K562 (cell line): Measurements from ENCODE around the gene FHIT. TPM values are rescaled to one million over a fixed set of nuclear protein-coding genes. Genes with fewer than 3 reads are reported as not detected.

Experiments used
- ATAC-seq: fragments of 200-7000 bp; cut with Tn5 transposase; 3 replicates; pipeline ENCODE4 v1.9.1; 2020; ENCODE audit warnings: moderate library complexity
- BruUV-seq: library from RNA; stranded (reverse); fragments of 400-500 nt; replicated peaks from 2 replicates; lab custom pipeline; 2021; lab: Mats Ljungman, UMichigan
- CTCF ChIA-PET: fragments of 300-600 bp; formaldehyde crosslinking; extraction: SDS; loops from one replicate; lab custom pipeline; 2021; ENCODE audit warnings: low intra/inter-chr PET ratio; lab: Yijun Ruan, JAX
- POLR2A ChIA-PET: fragments of 300-600, 350-650 bp; sonication (Branson Sonifier 250); formaldehyde crosslinking; extraction: SDS; loops from one replicate; lab custom pipeline; 2021; ENCODE audit warnings: antibody characterized with exemption, inconsistent platforms; lab: Yijun Ruan, JAX
- DNase-seq, 4 experiments: peaks; one replicate each; pipeline versions ENCODE4 v3.0.0 to v3.0.0-alpha.2; 2011 to 2018; ENCODE audit warnings: low spot score in 3 of 4, mixed read lengths in 3 of 4; ENCODE audit errors: extremely low read depth in 1 of 4
- FAIRE-seq: peaks from 2 replicates; lab custom pipeline; 2011; peaks lifted over from hg19 to GRCh38; lab: Jason Lieb, UNC
- H2AFZ ChIP-seq: 2 replicates; pipeline ENCODE4 v1.6.0; 2011; ENCODE audit warnings: low read depth, low read length, control low read depth, inconsistent platforms
- H3K27ac ChIP-seq: fragments of 200-600 bp; 3 replicates; pipeline ENCODE4 v1.8.0; 2011; ENCODE audit warnings: low read depth, mild to moderate bottlenecking, control low read depth, inconsistent platforms, low read length, moderate library complexity, mixed read lengths; ENCODE audit errors: extremely low read depth
- H3K27me3 ChIP-seq, 2 experiments: fragments of 300-600 bp in 1 of 2; 2 replicates in 1 of 2; 3 replicates in 1 of 2; pipeline versions ENCODE4 v1.6.0 to v1.8.0; 2011; ENCODE audit warnings: inconsistent platforms in 2 of 2, low read length in 2 of 2, mild to moderate bottlenecking in 1 of 2, mixed read lengths in 1 of 2, moderate library complexity in 1 of 2; ENCODE audit not compliant: control insufficient read depth in 2 of 2, insufficient read depth in 2 of 2
- H3K36me3 ChIP-seq: fragments of 300-600 bp; 3 replicates; pipeline ENCODE4 v1.8.0; 2011; ENCODE audit warnings: mild to moderate bottlenecking, low read length, inconsistent platforms; ENCODE audit not compliant: control insufficient read depth, insufficient read depth
- H3K4me1 ChIP-seq, 2 experiments: fragments of 200-600 bp in 1 of 2; replicated peaks in 1 of 2; 2 replicates in 1 of 2; 3 replicates in 1 of 2; pipeline versions ENCODE4 v1.5.1 to v1.8.0; 2011; ENCODE audit warnings: inconsistent platforms in 2 of 2, low read length in 2 of 2, mild to moderate bottlenecking in 1 of 2, mixed read lengths in 1 of 2, moderate library complexity in 1 of 2; ENCODE audit not compliant: control insufficient read depth in 2 of 2, insufficient read depth in 2 of 2
- H3K4me2 ChIP-seq: 2 replicates; pipeline ENCODE4 v1.6.1; 2011; ENCODE audit warnings: low read length, control low read depth, inconsistent platforms, mixed read lengths; ENCODE audit not compliant: insufficient read depth
- H3K4me3 ChIP-seq: fragments of 200-600 bp; sonication (generic), shearing (Covaris generic); 2 replicates; pipeline ENCODE4 v1.5.1; 2016; ENCODE audit warnings: control low read depth, inconsistent platforms
- H3K79me2 ChIP-seq: fragments of 200-600 bp; 3 replicates; pipeline ENCODE4 v1.8.0; 2011; ENCODE audit warnings: low read length, inconsistent platforms; ENCODE audit not compliant: control insufficient read depth, insufficient read depth
- H3K9ac ChIP-seq, 2 experiments: 2 replicates each; pipeline versions ENCODE4 v1.6.0 to v1.6.1; 2011; ENCODE audit warnings: low read depth in 2 of 2, low read length in 2 of 2, control low read depth in 1 of 2, inconsistent platforms in 1 of 2, mild to moderate bottlenecking in 1 of 2, mixed read lengths in 1 of 2; ENCODE audit not compliant: insufficient read depth in 1 of 2
- H3K9me1 ChIP-seq: one replicate; pipeline ENCODE4 v1.6.0; 2011; ENCODE audit warnings: inconsistent platforms, mild to moderate bottlenecking, low read length, moderate library complexity; ENCODE audit not compliant: control insufficient read depth, insufficient read depth
- H3K9me3 ChIP-seq: replicated peaks from 2 replicates; pipeline ENCODE4 v1.5.1; 2011; ENCODE audit warnings: low read depth, low read length, inconsistent platforms; ENCODE audit not compliant: control insufficient read depth, insufficient read depth
- H4K20me1 ChIP-seq: replicated peaks from 2 replicates; pipeline ENCODE4 v1.6.1; 2011; ENCODE audit warnings: low read length, inconsistent platforms, mixed read lengths; ENCODE audit not compliant: control insufficient read depth, insufficient read depth
- ARID1B ChIP-seq: fragments of 450-650 bp; IDR thresholded peaks from 2 replicates; pipeline ENCODE4 v1.6.1; 2016; ENCODE audit warnings: antibody characterized with exemption, mild to moderate bottlenecking, inconsistent platforms
- ARID3A ChIP-seq: IDR thresholded peaks from 2 replicates; pipeline ENCODE4 v1.6.1; 2012; ENCODE audit warnings: low read depth, low read length, improper control_type of control experiment, borderline replicate concordance
- ARNT ChIP-seq, 2 experiments: fragments of 450-650 bp; IDR thresholded peaks; 2 replicates each; pipeline ENCODE4 v1.6.1; 2016; ENCODE audit warnings: mild to moderate bottlenecking in 1 of 2
- BACH1 ChIP-seq: fragments of 200-800 bp; sonication (Bioruptor generic); IDR thresholded peaks from 2 replicates; pipeline ENCODE4 v1.6.1; 2016; ENCODE audit warnings: missing genetic modification characterization, missing compliant biosample characterization
- ESRRB ChIP-seq: fragments of 250-450 bp; sonication (Bioruptor Pico); IDR thresholded peaks from 2 replicates; pipeline ENCODE4 v1.5.0; 2020; ENCODE audit warnings: mild to moderate bottlenecking, moderate library complexity, borderline replicate concordance
- POLR2H ChIP-seq: IDR thresholded peaks from 2 replicates; pipeline ENCODE4 v1.6.1; 2016; ENCODE audit warnings: missing genetic modification characterization, low read depth, mild to moderate bottlenecking, control low read depth, missing compliant biosample characterization, moderate library complexity
- RBFOX2 ChIP-seq: fragments of 200-400 bp; formaldehyde crosslinking; IDR thresholded peaks from 2 replicates; pipeline ENCODE4 v1.6.1; 2017; ENCODE audit warnings: low read depth, mild to moderate bottlenecking, low read length, moderate library complexity
- SAP30 ChIP-seq: fragments of 200-600 bp; sonication (generic); IDR thresholded peaks from 2 replicates; pipeline ENCODE4 v1.6.1; 2012; ENCODE audit warnings: borderline replicate concordance, low read depth, mild to moderate bottlenecking, moderate library complexity, low read length, control low read depth, inconsistent platforms; ENCODE audit not compliant: insufficient read depth, poor library complexity, severe bottlenecking
- SIN3B ChIP-seq: fragments of 450-650 bp; IDR thresholded peaks from 2 replicates; pipeline ENCODE4 v1.6.1; 2017; ENCODE audit warnings: low read depth, mild to moderate bottlenecking, moderate library complexity
- SMARCC2 ChIP-seq: fragments of 450-650 bp; IDR thresholded peaks from 2 replicates; pipeline ENCODE4 v1.6.1; 2017; ENCODE audit warnings: antibody characterized with exemption, moderate library complexity, mild to moderate bottlenecking, low read depth
- SREBF1 ChIP-seq: fragments of 150-350 bp; IDR thresholded peaks from 2 replicates; pipeline ENCODE4 v1.6.1; 2014; ENCODE audit warnings: antibody characterized with exemption, low read depth, low read length, borderline replicate concordance
- TAF1 ChIP-seq: IDR thresholded peaks from 2 replicates; pipeline ENCODE4 v1.6.1; 2011; ENCODE audit warnings: mild to moderate bottlenecking, low read length, moderate library complexity; ENCODE audit not compliant: insufficient read depth, control insufficient read depth, severe bottlenecking; ENCODE audit errors: extremely low read depth
- TAL1 ChIP-seq: fragments of 450-650 bp; IDR thresholded peaks from 2 replicates; pipeline ENCODE4 v1.6.1; 2016; ENCODE audit warnings: mild to moderate bottlenecking
- TBP ChIP-seq: optimal IDR thresholded peaks from 2 replicates; pipeline ENCODE3; 2011; ENCODE audit warnings: low read depth, low read length, improper control_type of control experiment
- TRIM28 ChIP-seq: fragments of 450-650 bp; IDR thresholded peaks from 2 replicates; pipeline ENCODE4 v1.6.1; 2017
- ZBED1 ChIP-seq: IDR thresholded peaks from 2 replicates; pipeline ENCODE4 v1.6.1; 2014
- ZKSCAN3 ChIP-seq: fragments of 250-450 bp; sonication (Bioruptor Pico); IDR thresholded peaks from 2 replicates; pipeline ENCODE4 v1.4.0; 2020
- ZKSCAN8 ChIP-seq: fragments of 200-800 bp; sonication (Bioruptor generic); IDR thresholded peaks from 2 replicates; pipeline ENCODE4 v1.6.1; 2016; ENCODE audit warnings: missing genetic modification characterization, missing compliant biosample characterization
- ZNF146 ChIP-seq: IDR thresholded peaks from one replicate; pipeline ENCODE4 v1.6.1; 2018; ENCODE audit warnings: missing compliant biosample characterization; ENCODE audit not compliant: unreplicated experiment
- ZNF311 ChIP-seq: fragments of 250-450 bp; sonication (Bioruptor Pico); IDR thresholded peaks from 2 replicates; pipeline ENCODE4 v1.4.0; 2020; ENCODE audit warnings: mild to moderate bottlenecking, moderate library complexity
- ZNF644 ChIP-seq: fragments of 200-800 bp; sonication (Bioruptor generic); IDR thresholded peaks from 2 replicates; pipeline ENCODE4 v1.6.1; 2016; ENCODE audit warnings: low read depth, missing genetic modification characterization, missing compliant biosample characterization
- ZNF695 ChIP-seq: fragments of 450-650 bp; formaldehyde crosslinking; IDR thresholded peaks from 2 replicates; pipeline ENCODE4 v1.4.0; 2020; ENCODE audit warnings: mild to moderate bottlenecking, moderate library complexity
- ZNF766 ChIP-seq: fragments of 200-800 bp; sonication (Bioruptor generic); conservative IDR thresholded peaks from 2 replicates; pipeline ENCODE4 v1.6.1; 2016; ENCODE audit warnings: missing genetic modification characterization, missing compliant biosample characterization
- WGBS: fragments of 100-300 bp; shearing (Covaris generic); methylation state at CpG from one replicate; pipeline ENCODE4 v1.1.6; 2016; ENCODE audit warnings: low coverage, mixed read lengths; ENCODE audit not compliant: insufficient coverage; ENCODE audit errors: missing lambda C conversion rate; 5-methylcytosine and 5-hydroxymethylcytosine counted together
- in situ Hi-C: fragments of 300-500 bp; cut with MboI; formaldehyde crosslinking; loops from 4 replicates; pipeline ENCODE4 v1.15.0; 2018; ENCODE audit warnings: inconsistent platforms, mixed read lengths
- intact Hi-C: fragments of 100-400 bp; cut with micrococcal nuclease; formaldehyde crosslinking; loops from 2 replicates; pipeline ENCODE4 v1.14.2; 2022
- polyA plus RNA-seq, 8 experiments: library from polyadenylated mRNA; depleted of rRNA in 4 of 8; stranded (reverse) in 5 of 8; unstranded in 3 of 8; fragments of >200 nt; fragmentation: Nextera tagmentation in 2 of 8; fragmentation: Illumina TruSeq in 1 of 8; extraction: Ambion mirVana in 2 of 8; extraction: Trizol in 1 of 8; gene quantifications; 2 replicates each; pipeline versions ENCODE4 v1.2.1 to v1.2.3, GENCODE V29; 2011 to 2014; ENCODE audit warnings: inconsistent platforms in 1 of 8, missing spikeins in 1 of 8
- total RNA-seq, 7 experiments: library from RNA; depleted of rRNA in 6 of 7; stranded (reverse); fragments of >200 nt in 6 of 7; fragmentation: Illumina TruSeq in 2 of 7; extraction: Trizol in 2 of 7; gene quantifications; 2 replicates each; pipeline versions ENCODE4 v1.2.1 to v1.2.3, GENCODE V29; 2011 to 2021; ENCODE audit warnings: low replicate concordance in 1 of 7

The FHIT gene
- total and polyA plus RNA-seq, 9 of the 15 experiments (the other 6 are each of a cell fraction or from before 2014, with no cell fraction given), result 1.7 to 9.1 (median 4.3) TPM

GRCh38 chr3:60276615-60277014, 974.6 kb downstream of the FHIT start:
- Histone ChIP-seq H3K9me1 (no peaks in the 10 kb centered on the region), H3K4me3 (peak overlapping the region; percentile 14), H2AFZ (peak overlapping the region; percentile 88), H3K36me3 (peaks cover 7% of the 10 kb centered on the region; the same call in 1 of the 3 replicates), H3K9me3 (peaks cover 9% of the 10 kb centered on the region), H3K9ac (peak overlapping the region; percentile 23 to 74; a peak in 3 of 4 replicates), H3K27me3 (no peaks in the 10 kb centered on the region), H3K27ac (peak overlapping the region; percentile 73), H4K20me1 (no peaks in the 10 kb centered on the region), H3K79me2 (peaks cover 34% of the 10 kb centered on the region), H3K4me1 (peaks cover 0 to 16% of the 10 kb centered on the region in 2 experiments; a peak in 3 of 5 replicates), H3K4me2 (peak overlapping the region; percentile 79)
- ChIA-PET POLR2A (interaction anchor here (0.7 to 1.8 kb wide), 2 partner anchors 26 to 316 kb away, joined by 3 to 5 read pairs; no protein-coding TSS in a partner anchor), CTCF (no interaction called here)
- in situ Hi-C loops, result no loop called here
- WGBS, result 0% methylated on average over 2 of the region's 2 CpGs
- peak; percentile 66 for ATAC-seq
- intact Hi-C loops, result loop anchor here (10.0 kb wide), 1 partner anchor 158 kb away; no protein-coding TSS in a partner anchor
- peak; percentile 68 for FAIRE-seq
- no TSS peak for BruUV-seq
- peak in 1 of 4 experiments; percentile 60 for DNase-seq
- TF ChIP-seq TAL1 (no peak), SAP30 (no peak), ARNT (IDR thresholded peaks at IDR 0.05) (peak in 1 of 2 experiments; percentile 24; a peak in 1 of 4 replicates), ESRRB (CRISPR knock-in tag) (no peak), SIN3B (no peak), ZNF766 (CRISPR knock-in tag) (peak; percentile 96), ZNF311 (CRISPR knock-in tag) (no peak), SREBF1 (no peak), ZNF695 (CRISPR knock-in tag) (no peak), ZNF146 (no peak), SMARCC2 (no peak), ZKSCAN3 (CRISPR knock-in tag) (no peak), BACH1 (tag) (peak; percentile 37; the same call in 1 of the 2 replicates), ZBED1 (no peak), TRIM28 (no peak), ARID3A (no peak), ZKSCAN8 (CRISPR knock-in tag) (0 out of 2 replicates have a peak, but pooled peaks have one; percentile 50), TBP (peak; percentile 35), RBFOX2 (peak; percentile 42; the same call in 1 of the 2 replicates), ARID1B (no peak), POLR2H (tag) (no peak), TAF1 (peak; percentile 40), ZNF644 (tag) (no peak)
